Testis (tissue), 3 donors: Measurements from ENCODE around the gene COQ8A. TPM values are rescaled to one million over a fixed set of nuclear protein-coding genes. Genes with fewer than 3 reads are reported as not detected.

ENCODE experiments used
- DNase-seq: peaks from one replicate; pipeline ENCODE4 v3.0.0-alpha.2; 2019
- H3K27ac ChIP-seq, 2 donors: fragments of 200-600 bp; sonication (generic); one replicate each; pipeline ENCODE4 v1.5.1; 2019
- H3K27me3 ChIP-seq: fragments of 200-600 bp; sonication (generic); one replicate; pipeline ENCODE4 v1.5.1; 2019
- H3K36me3 ChIP-seq: fragments of 200-600 bp; sonication (generic); one replicate; pipeline ENCODE4 v1.5.1; 2017; ENCODE audit warnings: low read depth; ENCODE audit errors: missing control alignments
- H3K4me1 ChIP-seq: fragments of 200-600 bp; sonication (generic); one replicate; pipeline ENCODE4 v1.5.1; 2019
- H3K4me3 ChIP-seq, 2 donors: fragments of 200-600 bp; sonication (generic); one replicate each; pipeline ENCODE4 v1.5.1; 2017 to 2019
- H3K9me3 ChIP-seq: fragments of 200-600 bp; sonication (generic); one replicate; pipeline ENCODE4 v1.5.1; 2017
- CTCF ChIP-seq, 3 experiments: fragments of 450-650 bp in 2 of 3; fragments of 200-600 bp in 1 of 3; sonication (generic) in 1 of 3; IDR thresholded peaks; one replicate each; pipeline ENCODE4 v1.5.1; 2016 to 2019; ENCODE audit warnings: antibody characterized with exemption in 3 of 3, mild to moderate bottlenecking in 2 of 3, moderate library complexity in 1 of 3
- POLR2A ChIP-seq: fragments of 450-650 bp; IDR thresholded peaks from one replicate; pipeline ENCODE4 v1.6.1; 2017; ENCODE audit warnings: antibody characterized with exemption, mild to moderate bottlenecking, moderate library complexity
- WGBS, 2 donors: methylation state at CpG; one replicate each; pipeline ENCODE4 v1.1.5; 2018; 5-methylcytosine and 5-hydroxymethylcytosine counted together
- intact Hi-C: fragments of 100-400 bp; cut with DNase I; formaldehyde crosslinking; loops from one replicate; pipeline ENCODE4 v1.15.1; 2023; ENCODE audit warnings: low total_unique reads
- polyA plus RNA-seq: library from polyadenylated mRNA; stranded (reverse); fragments of 350-450 nt; fragmentation: Illumina TruSeq; extraction: RNeasy Lipid Tissue Mini Kit (QIAGEN cat#74804); gene quantifications from one replicate; pipeline ENCODE4 v1.2.3, GENCODE V29; 2014; ENCODE audit warnings: low read depth, low replicate concordance; ENCODE audit not compliant: insufficient read depth
- total RNA-seq, 2 donors: library from RNA; depleted of rRNA; stranded (reverse); fragments of >200 nt; gene quantifications; one replicate each; pipeline ENCODE4 v1.2.3, GENCODE V29; 2016

Gene COQ8A
- total and polyA plus RNA-seq, 3 donors from 2014 or later, result 34.4 to 46.8 (median 39.2) TPM

GRCh38 chr1:226983247-226983991, 43.3 kb downstream of the COQ8A start:
- Histone ChIP-seq H3K27me3 (no peaks in the 10 kb centered on the region), H3K4me1 (peaks cover 5% of the 10 kb centered on the region), H3K9me3 (no peaks in the 10 kb centered on the region), H3K27ac (no peak overlapping the region), H3K36me3 (no peaks in the 10 kb centered on the region), H3K4me3 (no peak overlapping the region)
- WGBS, 2 donors, result 85 to 94% methylated on average over 4 to 14 of the region's 18 CpGs
- intact Hi-C loops, result no loop called here
- TF ChIP-seq POLR2A (no peak), CTCF (IDR thresholded peaks at IDR 0.05) (no peak)
- no peak for DNase-seq

- no peak overlapping the region for H3K27ac ChIP-seq
- no peaks in the 10 kb centered on the region for H3K27me3 ChIP-seq
- TF ChIP-seq POLR2A, result no peak
- no peak for TF ChIP-seq CTCF (IDR thresholded peaks at IDR 0.05)
- H3K36me3 ChIP-seq, result no peaks in the 10 kb centered on the region
- peaks cover 6% of the 10 kb centered on the region for H3K4me1 ChIP-seq
- no peak for DNase-seq
- intact Hi-C loops, result no loop called here
- no peaks in the 10 kb centered on the region for H3K9me3 ChIP-seq
- no peak overlapping the region for H3K4me3 ChIP-seq
- WGBS, 2 donors, result 83 to 100% methylated on average over 1 to 5 of the region's 5 CpGs
Measured at GRCh38 chr1:226983992-226984364, 43.9 kb downstream of the COQ8A start.

GRCh38 chr1:226984521-226985238, 44.6 kb downstream of the COQ8A start:
- no peaks in the 10 kb centered on the region for H3K9me3 ChIP-seq
- no peaks in the 10 kb centered on the region for H3K36me3 ChIP-seq
- DNase-seq, result peak; percentile 13
- H3K4me3 ChIP-seq, result no peak overlapping the region
- no peak overlapping the region for H3K27ac ChIP-seq
- 82 to 83% methylated on average over 7 to 18 of the region's 18 CpGs for WGBS, 2 donors
- peaks cover 13% of the 10 kb centered on the region for H3K4me1 ChIP-seq
- TF ChIP-seq CTCF (IDR thresholded peaks at IDR 0.05) (no peak), POLR2A (no peak)
- intact Hi-C loops, result no loop called here
- no peaks in the 10 kb centered on the region for H3K27me3 ChIP-seq

GRCh38 chr1:226985239-226985838, 45.2 kb downstream of the COQ8A start:
- Histone ChIP-seq H3K36me3 (no peaks in the 10 kb centered on the region), H3K4me1 (peaks cover 19% of the 10 kb centered on the region), H3K4me3 (no peak overlapping the region), H3K27me3 (no peaks in the 10 kb centered on the region), H3K9me3 (no peaks in the 10 kb centered on the region), H3K27ac (no peak overlapping the region)
- peak; percentile 12 for DNase-seq
- 88 to 92% methylated on average over 12 to 20 of the region's 20 CpGs for WGBS, 2 donors
- intact Hi-C loops, result no loop called here
- TF ChIP-seq CTCF (IDR thresholded peaks at IDR 0.05) (no peak), POLR2A (no peak)
